GM08714 (cell line): ENCODE results near the gene AP5B1.

Experiments used
- H3K4me3 ChIP-seq: fragments of 200-500 bp; sonication (Bioruptor generic); 2 replicates; pipeline ENCODE4 v1.5.1; 2014; ENCODE audit warnings: mild to moderate bottlenecking, low read length, inconsistent platforms
- ZNF274 ChIP-seq: IDR thresholded peaks from 2 replicates; pipeline ENCODE4 v1.6.1; 2012; ENCODE audit warnings: mild to moderate bottlenecking, low read depth, low read length

The AP5B1 gene

GRCh38 chr11:65793625-65794400 is 13.0 kb upstream of the AP5B1 start:
- no peak overlapping the region for H3K4me3 ChIP-seq
- no peak for TF ChIP-seq ZNF274

GRCh38 chr11:65793144-65793581 is 12.4 kb upstream of the AP5B1 start:
- TF ChIP-seq ZNF274 = no peak
- H3K4me3 ChIP-seq = no peak overlapping the region

GRCh38 chr11:65792456-65792855 is 11.7 kb upstream of the AP5B1 start:
- no peak overlapping the region for H3K4me3 ChIP-seq
- no peak for TF ChIP-seq ZNF274

- H3K4me3 ChIP-seq = no peak overlapping the region
- no peak for TF ChIP-seq ZNF274
These were observed 11.0 kb upstream of the AP5B1 start for GRCh38 chr11:65791719-65792213.

GRCh38 chr11:65790902-65791650 is 10.3 kb upstream of the AP5B1 start:
- TF ChIP-seq ZNF274 = no peak
- H3K4me3 ChIP-seq = no peak overlapping the region

- no peak for TF ChIP-seq ZNF274
- no peak overlapping the region for H3K4me3 ChIP-seq
These were observed 9.5 kb upstream of the AP5B1 start for GRCh38 chr11:65790104-65790901.

GRCh38 chr11:65789230-65790103 is 8.7 kb upstream of the AP5B1 start:
- no peak for TF ChIP-seq ZNF274
- H3K4me3 ChIP-seq = no peak overlapping the region

- TF ChIP-seq ZNF274 = no peak
- H3K4me3 ChIP-seq = no peak overlapping the region
These were observed 8.0 kb upstream of the AP5B1 start for GRCh38 chr11:65788821-65789220.

- no peak overlapping the region for H3K4me3 ChIP-seq
- no peak for TF ChIP-seq ZNF274
These were observed 7.2 kb upstream of the AP5B1 start for GRCh38 chr11:65787649-65788622.

GRCh38 chr11:65786786-65787636 is 6.2 kb upstream of the AP5B1 start, which contains the start of gene OVOL1:
Gene OVOL1, plus strand, starts transcription at chr11:65787063. Its CDS starts 311 bp downstream, at chr11:65787374.
- H3K4me3 ChIP-seq = no peak within 1 kb of the TSS
- no peak for TF ChIP-seq ZNF274

- no peak overlapping the region for H3K4me3 ChIP-seq
These were observed 5.4 kb upstream of the AP5B1 start for GRCh38 chr11:65786008-65786785.

More at GRCh38 chr11:65786008-65786785, 5.4 kb upstream of the AP5B1 start:
- no peak for TF ChIP-seq ZNF274
